Activated CD8-positive, alpha-beta memory T cell treated with anti-CD3 and anti-CD28 coated beads for 36 hours (primary cell): Measurements from ENCODE around the gene MYO1F. TPM values are rescaled to one million over a fixed set of nuclear protein-coding genes. Genes with fewer than 3 reads are reported as not detected.
"Not testable (repeated sequence)": the region's sequence is repeated elsewhere in the genome, so short reads cannot be mapped to it uniquely, and the experiment has no call there.

Source experiments
- CTCF ChIA-PET: fragments of 350-600 bp; sonication (Branson Sonifier 250); formaldehyde crosslinking; loops from one replicate; lab custom pipeline; 2021; ENCODE audit warnings: antibody characterized with exemption; lab: Charles Lee
- POLR2A ChIA-PET: fragments of 350-600 bp; sonication (Branson Sonifier 250); formaldehyde crosslinking; loops from one replicate; lab custom pipeline; 2021; ENCODE audit warnings: antibody characterized with exemption; lab: Charles Lee
- total RNA-seq, 2 experiments: library from RNA; stranded (reverse); gene quantifications; one replicate each; pipeline ENCODE4 v1.2.3, GENCODE V29; 2021

The MYO1F gene
- total RNA-seq, 2 experiments from 2014 or later, result 35.4 to 36.1 TPM

DNA sequence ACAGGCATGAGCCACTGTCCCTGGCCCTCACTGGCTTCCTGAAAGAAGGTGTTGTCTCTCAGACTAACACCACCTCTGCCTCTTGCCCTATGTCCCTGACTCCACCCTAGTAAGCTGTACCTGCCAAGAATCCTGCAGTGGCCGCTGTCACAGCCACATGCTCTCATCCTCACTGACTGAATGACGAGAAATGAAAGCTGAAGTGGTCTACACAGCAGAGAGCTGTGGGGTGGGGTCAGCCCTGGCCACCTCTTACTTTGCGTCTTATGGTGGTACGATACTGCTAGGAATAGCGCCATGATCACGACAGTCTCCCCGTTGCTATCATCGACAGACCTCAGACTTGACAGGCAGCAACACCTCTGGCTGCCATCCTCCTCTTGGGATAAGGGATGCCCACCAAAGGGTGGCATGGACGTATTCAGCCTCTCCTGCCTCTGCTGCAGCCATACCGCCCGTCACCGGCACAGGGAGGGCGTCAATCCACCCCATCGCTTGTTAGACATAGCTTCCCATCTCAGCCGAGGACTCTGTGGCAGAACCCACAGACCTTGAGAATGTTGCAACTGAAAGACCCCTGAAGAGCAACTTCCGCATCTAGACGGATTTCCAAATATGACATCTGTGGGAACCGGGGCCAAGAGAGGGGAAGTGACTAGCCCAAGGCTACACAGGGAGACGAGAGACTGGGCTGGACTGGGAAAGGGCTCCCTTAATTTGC is 809 bp downstream of the MYO1F start:
- ChIA-PET POLR2A (interaction anchor here (0.5 to 5.9 kb wide), 3 partner anchors 62 to 163 kb away, joined by 3 to 31 read pairs (median 8); partner anchors contain the start of genes MARCHF2 and ZNF414), CTCF (interaction anchor here (0.6 to 3.7 kb wide), 8 partner anchors 11 to 163 kb away, joined by 3 to 14 read pairs (median 4); partner anchors contain the start of gene MARCHF2)

DNA sequence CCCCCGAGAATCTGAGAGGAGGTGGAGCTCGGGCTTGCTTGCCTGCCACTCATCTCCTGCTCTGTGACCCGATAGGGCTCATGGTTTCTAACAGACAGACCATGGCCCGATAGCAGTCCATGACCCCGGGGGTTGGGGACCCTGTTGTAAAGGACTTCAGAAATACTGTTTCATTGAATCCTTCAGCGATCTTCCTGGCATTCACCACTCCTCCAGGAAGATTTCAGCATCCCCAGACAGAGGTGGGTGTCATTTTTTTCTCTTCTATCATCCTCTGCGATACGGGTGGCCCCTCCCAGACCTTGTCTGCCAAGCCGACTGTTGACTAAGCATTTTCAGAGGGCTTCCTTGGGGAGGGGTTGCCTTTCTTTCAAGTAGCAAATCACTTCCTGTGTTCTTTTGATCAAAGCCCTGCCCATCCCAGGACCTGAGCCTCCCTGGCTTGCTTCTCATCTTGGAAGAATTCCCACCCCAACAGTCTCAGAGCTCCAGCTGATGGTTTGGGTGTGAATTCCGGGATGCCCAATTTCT is 1.7 kb downstream of the MYO1F start:
- ChIA-PET CTCF (interaction anchor here (0.7 to 3.7 kb wide), 4 partner anchors 10 to 216 kb away, joined by 3 to 12 read pairs (median 4); partner anchors contain the start of gene MARCHF2), POLR2A (interaction anchor here (5.9 kb wide), 1 partner anchor 61 kb away, joined by 31 read pairs; the partner anchor contains the start of gene ZNF414)

DNA sequence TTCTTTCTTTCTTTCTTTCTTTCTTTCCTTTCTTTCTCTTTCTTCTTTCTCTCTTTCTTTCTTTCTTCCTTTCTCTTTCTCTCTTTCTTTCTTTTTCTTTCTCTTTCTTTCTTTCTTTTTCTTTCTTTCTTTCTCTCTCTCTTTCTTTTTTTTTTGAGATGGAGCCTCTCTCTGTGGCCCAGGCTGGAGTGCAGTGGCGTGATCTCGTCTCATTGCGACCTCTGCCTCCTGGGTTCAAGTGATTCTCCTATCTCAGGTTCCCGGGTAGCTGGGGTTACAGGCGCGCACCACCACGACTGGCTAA is 2.7 kb downstream of the MYO1F start:
- CTCF ChIA-PET, POLR2A ChIA-PET: not testable (repeated sequence)

DNA sequence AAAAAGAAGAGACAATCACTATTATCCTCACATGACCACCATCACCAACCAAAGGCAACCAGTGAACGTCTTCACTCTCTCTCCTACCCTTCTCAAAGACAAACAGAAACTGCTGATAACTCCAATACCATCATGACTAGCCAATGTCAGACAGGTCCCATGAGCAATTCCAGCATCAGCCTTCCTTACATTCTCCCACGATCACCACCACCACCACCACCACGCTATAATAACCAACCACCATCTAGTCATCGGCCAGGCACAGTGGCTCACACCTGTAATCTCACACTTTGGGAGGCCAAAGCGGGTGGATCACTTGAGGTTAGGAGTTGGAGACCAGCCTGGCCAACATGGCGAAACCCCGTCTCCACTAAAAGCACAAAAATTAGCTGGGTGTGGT is 3.9 kb downstream of the MYO1F start:
- CTCF ChIA-PET, result interaction anchor here (0.6 to 0.9 kb wide), 3 partner anchors 13 to 39 kb away, joined by 3 to 4 read pairs (median 3); no protein-coding TSS in a partner anchor
- POLR2A ChIA-PET, result interaction anchor here (0.7 kb wide), 1 partner anchor 21 kb away, joined by 4 read pairs; no protein-coding TSS in a partner anchor

DNA sequence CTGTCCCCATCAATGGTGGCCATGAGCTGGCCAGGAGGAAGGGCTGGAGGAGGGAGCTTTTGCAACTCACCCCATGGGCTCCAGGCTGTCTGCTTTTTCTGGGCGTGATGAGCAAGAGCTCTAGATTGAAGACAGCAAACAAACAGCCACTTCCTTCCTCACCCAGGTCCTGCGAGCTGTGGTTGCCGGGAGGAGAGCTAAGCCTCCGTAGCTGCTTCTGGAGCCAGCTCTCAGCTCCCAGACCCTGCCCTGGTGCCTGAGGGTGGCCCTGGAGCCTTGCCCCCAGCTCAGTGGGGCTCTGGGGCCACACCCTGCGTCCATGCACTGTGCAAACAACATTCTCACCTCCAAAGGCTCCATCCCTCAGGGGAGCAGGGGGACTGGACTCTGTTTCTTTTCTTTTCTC is 6.2 kb downstream of the MYO1F start:
- ChIA-PET POLR2A (interaction anchor here (0.6 to 0.8 kb wide), 3 partner anchors 13 to 124 kb away, joined by 3 to 11 read pairs (median 3); partner anchors contain the start of gene ZNF414), CTCF (interaction anchor here (1.3 to 4.8 kb wide), 2 partner anchors 8 to 15 kb away, joined by 3 to 53 read pairs; partner anchors contain the start of gene MYO1F)

DNA sequence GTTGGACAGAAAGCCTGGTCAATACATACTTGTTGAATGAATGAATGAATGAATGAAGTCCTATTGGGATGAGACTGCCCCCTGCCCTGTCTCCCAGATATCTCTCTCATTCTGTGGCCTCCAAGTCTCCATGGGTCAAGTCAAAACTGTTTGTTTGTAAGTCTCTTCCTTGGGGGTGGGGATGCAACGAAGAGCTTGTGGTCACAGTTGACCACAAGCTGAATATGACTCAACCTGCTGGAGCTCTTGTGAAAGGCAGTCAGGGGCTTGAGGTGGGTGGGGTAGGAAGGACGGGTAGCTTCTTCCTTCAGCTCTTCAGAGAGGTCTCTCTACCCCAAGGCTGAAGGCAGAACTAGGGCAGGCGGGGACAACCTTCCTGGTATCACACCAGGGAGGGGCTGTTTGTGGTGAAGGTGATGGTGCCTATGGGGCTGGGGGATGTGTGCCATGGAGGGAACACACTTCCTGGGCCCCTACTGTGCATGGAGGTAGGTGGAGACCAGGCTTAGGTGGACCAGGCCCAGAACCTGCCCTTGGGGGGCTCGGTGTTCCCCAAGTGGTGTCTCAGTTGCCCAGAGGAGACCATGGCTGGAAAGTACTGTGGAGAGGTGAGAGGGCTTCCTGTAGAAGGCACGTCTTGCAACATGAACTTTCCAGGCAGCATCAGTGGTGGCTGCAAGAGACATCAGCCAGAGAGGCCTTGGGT is 8.0 kb downstream of the MYO1F start:
- ChIA-PET CTCF (interaction anchor here (0.7 to 4.8 kb wide), 6 partner anchors 10 to 96 kb away, joined by 3 to 53 read pairs (median 4); partner anchors contain the start of genes MYO1F and ZNF414), POLR2A (interaction anchor here (0.5 to 1.0 kb wide), 5 partner anchors 9 to 94 kb away, joined by 3 to 6 read pairs (median 3); partner anchors contain the start of gene ZNF414)

DNA sequence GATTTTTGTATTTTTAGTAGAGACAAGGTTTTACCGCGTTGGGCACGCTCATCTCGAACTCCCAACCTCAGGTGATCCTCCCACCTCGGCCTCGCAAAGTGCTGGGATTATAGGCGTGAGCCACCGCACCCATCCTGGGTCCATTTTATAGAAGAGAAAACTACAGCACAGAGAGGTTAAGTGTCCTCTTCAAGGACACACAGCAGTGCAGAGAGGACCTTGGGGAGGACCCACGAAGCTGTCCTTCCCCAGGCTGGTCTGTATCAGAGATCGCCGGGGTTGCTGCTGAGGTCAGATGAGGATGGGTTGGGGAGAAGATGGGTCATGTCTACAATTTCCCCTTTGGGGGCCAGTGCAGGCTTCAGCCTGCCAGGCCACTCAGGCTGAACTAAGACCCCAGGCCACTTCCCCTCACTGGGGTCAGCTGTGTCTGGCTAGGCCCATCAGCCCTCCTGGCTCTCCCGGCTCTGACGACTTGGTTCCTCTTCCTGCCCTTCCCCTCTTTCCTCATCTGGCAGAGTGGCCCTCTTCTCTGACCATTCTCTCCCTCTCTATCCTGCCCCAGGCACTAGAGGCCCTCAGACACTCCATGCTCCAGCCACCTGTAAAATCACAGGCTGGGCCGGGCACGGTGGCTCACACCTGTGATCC is 9.6 kb downstream of the MYO1F start:
- CTCF ChIA-PET, result interaction anchor here (2.1 kb wide), 1 partner anchor 10 kb away, joined by 8 read pairs; no protein-coding TSS in a partner anchor

DNA sequence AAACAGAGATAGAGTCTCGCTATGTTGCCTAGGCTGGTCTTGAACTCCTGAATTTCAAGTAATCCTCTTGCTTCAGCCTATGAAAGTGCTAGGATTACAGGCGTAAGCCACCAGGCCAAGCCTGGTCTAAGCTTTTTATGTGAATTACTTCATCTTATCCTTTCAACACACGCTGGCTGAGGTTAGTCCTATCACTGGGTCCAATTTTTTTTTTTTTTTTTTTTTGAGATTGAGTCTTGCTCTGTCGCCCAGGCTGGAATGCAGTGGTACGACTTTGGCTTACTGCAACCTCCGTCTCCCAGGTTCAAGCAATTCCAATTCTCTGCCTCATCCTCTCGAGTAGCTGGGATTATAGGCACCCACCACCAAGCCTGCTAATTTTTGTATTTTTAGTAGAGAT is 10.4 kb downstream of the MYO1F start:
- ChIA-PET POLR2A (interaction anchor here (0.7 to 1.2 kb wide), 2 partner anchors 12 to 559 kb away, joined by 3 to 11 read pairs; no protein-coding TSS in a partner anchor), CTCF (interaction anchor here (1.3 to 2.1 kb wide), 3 partner anchors 9 to 13 kb away, joined by 3 to 8 read pairs (median 5); partner anchors contain the start of gene MYO1F)

More for the DNA sequence above, 9.6 kb downstream of the MYO1F start:
- POLR2A ChIA-PET, result interaction anchor here (0.7 kb wide), 1 partner anchor 558 kb away, joined by 11 read pairs; no protein-coding TSS in a partner anchor

DNA sequence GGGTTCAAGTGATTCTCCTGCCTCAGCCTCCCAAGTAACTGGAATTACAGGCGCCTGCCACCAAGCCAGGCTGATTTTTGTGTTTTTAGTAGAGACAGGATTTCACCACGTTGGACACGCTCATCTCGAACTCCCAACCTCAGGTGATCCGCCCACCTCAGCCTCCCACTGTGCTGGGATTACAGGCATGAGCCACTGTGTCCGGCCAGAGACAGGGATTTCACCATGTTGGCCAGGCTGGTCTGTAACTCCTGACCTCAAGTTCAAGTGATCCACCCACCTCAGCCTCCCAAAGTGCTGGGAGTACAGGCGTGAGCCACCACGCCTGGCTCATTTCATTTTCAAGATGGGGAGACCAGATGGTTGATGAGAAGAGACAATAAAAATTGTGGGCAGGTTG is 12.4 kb downstream of the MYO1F start:
- POLR2A ChIA-PET, result not testable (repeated sequence)
- CTCF ChIA-PET, result interaction anchor here (2.0 to 2.1 kb wide), 2 partner anchors 12 to 14 kb away, joined by 5 to 8 read pairs; partner anchors contain the start of gene MYO1F

DNA sequence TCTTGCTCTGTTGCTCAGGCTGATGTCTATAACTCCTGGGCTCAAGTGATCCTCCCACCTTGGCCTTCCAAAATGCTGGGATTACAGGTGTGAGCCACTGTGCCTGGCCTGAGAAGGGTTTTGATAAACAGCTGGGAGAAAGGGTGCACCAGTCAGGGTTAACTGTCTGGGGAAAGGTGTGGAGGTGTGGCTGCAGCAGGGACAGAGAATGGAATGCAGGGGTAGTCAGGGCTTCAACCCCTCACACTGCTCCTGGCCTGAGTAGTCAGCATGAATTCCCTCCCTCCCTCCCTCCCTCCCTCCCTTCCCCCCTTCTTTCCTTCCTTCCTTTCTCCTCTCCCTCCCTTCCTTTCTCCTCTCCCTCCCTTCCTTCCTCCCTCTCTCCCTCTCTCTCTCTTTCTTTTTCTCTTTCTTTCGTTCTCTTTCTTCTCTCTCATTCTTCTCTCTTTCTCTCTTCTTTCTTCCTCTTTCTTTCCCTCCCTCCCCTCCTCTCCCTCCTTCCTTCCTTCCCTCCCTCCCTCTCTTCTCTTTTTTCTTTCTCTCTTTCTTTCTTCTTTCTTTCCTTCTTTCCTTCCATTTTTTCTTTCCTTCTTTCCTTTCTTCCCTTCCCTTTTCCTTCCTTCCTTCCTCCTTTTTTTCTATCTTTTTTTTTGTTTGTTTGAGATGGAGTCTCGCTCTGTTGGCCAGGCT is 16.0 kb downstream of the MYO1F start:
- ChIA-PET CTCF (interaction anchor here (0.9 kb wide), 1 partner anchor 12 kb away, joined by 3 read pairs; no protein-coding TSS in a partner anchor), POLR2A (no interaction called here)

DNA sequence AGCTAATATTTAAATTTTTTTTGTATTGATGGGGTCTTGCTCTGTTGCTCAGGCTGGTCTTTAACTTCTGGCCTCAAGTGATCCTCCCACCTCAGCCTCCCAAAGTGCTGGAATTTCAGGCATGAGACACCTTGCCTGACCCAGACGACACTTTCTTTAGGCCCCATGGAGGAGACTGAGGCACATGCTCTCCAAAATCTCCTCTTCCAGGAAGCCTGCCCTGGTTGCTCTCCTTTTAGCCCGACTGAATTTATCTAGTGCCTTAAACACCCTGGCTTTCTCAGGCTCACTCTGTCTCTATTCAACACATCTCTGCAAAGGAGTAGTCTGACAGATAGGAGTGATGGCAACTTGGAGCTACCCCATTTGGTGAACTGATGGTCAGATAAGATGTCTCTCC is 18.9 kb downstream of the MYO1F start:
- CTCF ChIA-PET, result interaction anchor here (0.8 to 2.1 kb wide), 6 partner anchors 9 to 44 kb away, joined by 3 to 8 read pairs (median 5); partner anchors contain the start of gene ZNF414
- POLR2A ChIA-PET, result no interaction called here

DNA sequence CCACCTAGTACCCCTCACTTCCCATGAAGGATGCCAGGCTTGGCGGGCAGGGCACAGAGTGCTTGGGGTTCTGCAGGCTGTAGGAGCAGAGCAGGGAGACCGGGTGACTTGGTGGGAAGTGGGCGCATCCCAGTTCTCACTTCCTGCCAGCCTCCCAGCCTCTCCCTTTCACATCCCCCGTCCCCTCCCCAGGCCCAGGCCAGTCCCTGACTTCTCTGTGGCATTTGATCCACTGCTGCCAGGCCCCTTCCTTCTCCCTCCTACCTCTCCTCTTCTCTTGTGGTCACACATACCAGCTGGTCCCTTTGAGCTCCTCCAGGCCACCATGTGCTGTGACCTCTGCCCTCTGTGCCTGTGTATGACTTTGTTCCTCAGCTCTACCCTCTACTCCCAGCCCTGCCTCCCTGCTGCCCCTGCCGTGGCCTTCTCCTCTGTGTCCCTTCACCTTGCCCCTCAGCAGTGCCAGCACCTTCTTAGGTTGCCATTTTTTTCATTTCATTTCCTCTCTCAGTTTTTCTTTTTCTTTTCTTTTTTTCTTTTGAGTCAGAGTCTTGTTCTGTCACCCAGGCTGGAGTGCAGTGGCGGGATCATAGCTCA is 19.5 kb downstream of the MYO1F start:
- POLR2A ChIA-PET, result interaction anchor here (0.7 kb wide), 1 partner anchor 13 kb away, joined by 3 read pairs; no protein-coding TSS in a partner anchor
- CTCF ChIA-PET, result interaction anchor here (0.6 to 2.1 kb wide), 7 partner anchors 9 to 43 kb away, joined by 3 to 8 read pairs (median 6); partner anchors contain the start of gene ZNF414

DNA sequence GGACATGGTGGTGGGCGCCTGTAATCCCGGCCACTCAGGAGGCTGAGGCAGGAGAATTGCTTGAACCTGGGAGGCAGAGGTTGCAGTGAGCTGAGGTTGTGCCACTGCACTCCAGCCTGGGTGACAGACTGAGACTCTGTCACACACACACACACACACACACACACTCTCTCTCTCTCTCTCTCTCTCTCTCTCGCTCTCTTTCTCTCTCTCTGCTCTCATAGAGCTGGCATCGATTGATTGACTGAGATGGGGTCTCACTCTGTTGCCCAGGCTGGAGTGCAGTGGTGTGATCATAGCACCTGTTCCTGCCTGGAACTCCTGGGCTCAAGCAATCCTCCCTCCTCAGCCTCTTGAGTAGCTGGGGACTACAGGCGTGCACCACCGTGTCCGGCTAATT is 23.5 kb downstream of the MYO1F start:
- POLR2A ChIA-PET, result interaction anchor here (1.1 kb wide), 1 partner anchor 37 kb away, joined by 3 read pairs; no protein-coding TSS in a partner anchor
- CTCF ChIA-PET, result not testable (repeated sequence)

DNA sequence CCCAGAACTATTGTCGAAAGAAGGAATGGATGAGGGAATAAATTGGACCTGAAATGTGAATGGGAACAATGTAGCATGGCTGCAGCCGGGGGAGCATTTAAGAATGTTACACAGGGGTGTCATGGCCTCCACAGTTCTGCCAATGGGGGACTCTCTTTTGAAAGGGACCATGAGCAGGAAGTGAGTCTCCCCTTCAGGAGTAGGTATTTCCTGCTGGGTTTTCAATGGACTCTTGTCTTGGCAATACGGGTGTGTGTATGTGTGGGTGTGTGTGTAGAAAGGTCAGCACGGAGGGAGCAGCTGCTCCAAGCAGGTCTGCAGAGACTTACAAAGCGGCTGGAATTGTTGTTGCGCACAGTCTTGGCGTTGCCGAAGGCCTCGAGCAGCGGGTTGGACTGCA is 24.4 kb downstream of the MYO1F start:
- CTCF ChIA-PET, result no interaction called here
- POLR2A ChIA-PET, result interaction anchor here (0.6 to 1.1 kb wide), 2 partner anchors 20 to 36 kb away, joined by 3 to 4 read pairs; no protein-coding TSS in a partner anchor

DNA sequence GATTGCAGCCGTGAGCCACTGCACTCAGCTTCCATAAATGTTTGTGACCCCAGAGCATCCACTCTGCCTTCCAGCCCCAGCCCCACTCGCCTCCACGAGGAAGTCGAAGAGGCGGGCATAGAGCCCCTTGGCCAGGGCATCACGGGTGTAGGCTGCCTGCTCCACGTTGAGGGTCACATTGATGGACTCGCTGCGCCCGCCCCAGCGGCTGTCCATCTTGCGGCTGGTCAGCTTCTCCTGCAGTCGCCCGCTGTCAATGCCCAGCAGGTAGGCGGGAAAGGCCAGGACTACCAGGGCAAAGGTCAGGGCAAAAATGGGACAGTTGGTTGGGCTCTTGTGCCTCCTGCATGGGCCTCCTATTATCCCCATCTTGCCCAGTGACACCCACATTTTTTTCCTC is 27.2 kb downstream of the MYO1F start:
- ChIA-PET CTCF (no interaction called here), POLR2A (no interaction called here)

DNA sequence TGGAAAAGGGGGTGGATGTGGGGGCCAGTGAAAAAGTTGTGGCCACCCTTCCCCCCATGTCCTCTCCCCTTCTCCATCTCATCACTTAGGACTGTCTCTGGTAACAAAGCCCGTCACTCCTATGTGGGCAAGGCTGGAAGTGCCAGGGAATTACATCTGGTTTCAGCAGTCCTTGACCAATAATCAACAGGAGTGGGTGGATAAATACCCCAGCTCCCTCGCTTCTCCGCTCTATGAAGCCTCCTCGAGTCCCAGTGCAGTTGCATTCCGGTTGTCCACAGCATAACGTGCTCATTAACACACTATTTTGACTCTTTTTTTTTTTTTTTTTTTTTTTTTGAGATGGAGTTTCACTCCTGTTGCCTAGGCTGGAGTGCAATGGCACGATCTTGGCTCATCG is 31.5 kb downstream of the MYO1F start:
- ChIA-PET POLR2A (interaction anchor here (0.6 kb wide), 1 partner anchor 370 kb away, joined by 3 read pairs; no protein-coding TSS in a partner anchor), CTCF (interaction anchor here (0.7 to 1.8 kb wide), 4 partner anchors 32 to 1115 kb away, joined by 3 to 6 read pairs (median 4); no protein-coding TSS in a partner anchor)

DNA sequence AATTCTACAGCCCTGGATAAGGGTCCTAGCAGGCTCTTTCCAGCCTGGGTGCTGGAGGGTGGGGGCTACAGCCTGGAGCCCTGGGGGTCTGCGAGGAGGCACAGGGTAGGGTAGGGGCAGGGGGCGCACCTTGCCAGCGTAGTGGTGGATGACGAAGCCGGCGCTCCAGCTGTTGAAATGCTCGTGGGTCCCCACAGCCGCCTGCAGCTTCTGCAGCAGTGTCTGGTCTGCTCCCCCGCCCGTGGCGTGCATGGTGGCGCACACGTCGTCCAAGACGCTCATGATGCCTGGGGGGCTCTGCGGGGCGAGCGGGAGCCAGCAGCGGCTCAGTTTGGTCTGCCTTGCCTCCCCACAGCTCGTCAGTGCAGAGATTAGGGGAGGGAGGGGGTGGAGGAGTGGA is 33.1 kb downstream of the MYO1F start:
- CTCF ChIA-PET, result interaction anchor here (1.0 kb wide), 1 partner anchor 39 kb away, joined by 3 read pairs; no protein-coding TSS in a partner anchor
- POLR2A ChIA-PET, result no interaction called here
